ENCODE measurements around the gene METTL24.

- TF ChIP-seq RARB (CRISPR knock-in tag; IDR thresholded peaks at IDR 0.05) (no peak), CREB5 (CRISPR knock-in tag; IDR thresholded peaks at IDR 0.05; ENCODE audit: low read depth) (no peak), ISL1 (CRISPR knock-in tag; IDR thresholded peaks at IDR 0.05) (no peak), ZFP30 (CRISPR knock-in tag; IDR thresholded peaks at IDR 0.05) (no peak), TSHZ2 (CRISPR knock-in tag; IDR thresholded peaks at IDR 0.05) (no peak)
Measured at GRCh38 chr6:110364364-110365105, 6.4 kb upstream of the METTL24 start.

Data from SK-N-SH treated with all-trans-retinoic acid at 6 μM for 48 hours (cell line).